Bronchial epithelial cell (primary cell): ENCODE results near the gene NPIPB6. TPM values are rescaled to one million over a fixed set of nuclear protein-coding genes. Genes with fewer than 3 reads are reported as not detected.
A peak's percentile ranks its signal among the peaks of the same experiment; 100 is the strongest.

ENCODE experiments used
- DNase-seq: peaks from one replicate; pipeline ENCODE4 v3.0.0-alpha.2; 2010; ENCODE audit warnings: low read depth
- FAIRE-seq: peaks from 2 replicates; lab custom pipeline; 2011; peaks lifted over from hg19 to GRCh38; lab: Jason Lieb, UNC
- H3K27me3 ChIP-seq: 2 replicates; pipeline ENCODE4 v1.5.1; 2011; ENCODE audit warnings: low read length; ENCODE audit not compliant: control insufficient read depth, insufficient read depth
- H3K36me3 ChIP-seq: 2 replicates; pipeline ENCODE4 v1.5.1; 2011; ENCODE audit warnings: low read length; ENCODE audit not compliant: control insufficient read depth, insufficient read depth
- H3K4me3 ChIP-seq: 2 replicates; pipeline ENCODE4 v1.5.1; 2011; ENCODE audit warnings: mild to moderate bottlenecking, low read depth, low read length, control low read depth
- total RNA-seq: library from RNA; depleted of rRNA; stranded (reverse); fragments of >200 nt; gene quantifications from 2 replicates; pipeline ENCODE4 v1.2.1, GENCODE V29; 2014
- TF ChIP-seq, protein P1 (sequence below): IDR thresholded peaks from 2 replicates; pipeline ENCODE4 v1.5.1; 2011; ENCODE audit warnings: mild to moderate bottlenecking, moderate library complexity, low read length, control low read depth, inconsistent platforms; ENCODE audit not compliant: insufficient read depth, severe bottlenecking

NPIPB6 gene
- total RNA-seq, 1 donor from 2014 or later = 0.79 TPM

- Histone ChIP-seq H3K27me3 (no peaks in the 10 kb centered on the region), H3K36me3 (no peaks in the 10 kb centered on the region), H3K4me3 (no peak overlapping the region)
- FAIRE-seq (no peak), DNase-seq (peak; percentile 30)
- TF ChIP-seq, protein P1, sequence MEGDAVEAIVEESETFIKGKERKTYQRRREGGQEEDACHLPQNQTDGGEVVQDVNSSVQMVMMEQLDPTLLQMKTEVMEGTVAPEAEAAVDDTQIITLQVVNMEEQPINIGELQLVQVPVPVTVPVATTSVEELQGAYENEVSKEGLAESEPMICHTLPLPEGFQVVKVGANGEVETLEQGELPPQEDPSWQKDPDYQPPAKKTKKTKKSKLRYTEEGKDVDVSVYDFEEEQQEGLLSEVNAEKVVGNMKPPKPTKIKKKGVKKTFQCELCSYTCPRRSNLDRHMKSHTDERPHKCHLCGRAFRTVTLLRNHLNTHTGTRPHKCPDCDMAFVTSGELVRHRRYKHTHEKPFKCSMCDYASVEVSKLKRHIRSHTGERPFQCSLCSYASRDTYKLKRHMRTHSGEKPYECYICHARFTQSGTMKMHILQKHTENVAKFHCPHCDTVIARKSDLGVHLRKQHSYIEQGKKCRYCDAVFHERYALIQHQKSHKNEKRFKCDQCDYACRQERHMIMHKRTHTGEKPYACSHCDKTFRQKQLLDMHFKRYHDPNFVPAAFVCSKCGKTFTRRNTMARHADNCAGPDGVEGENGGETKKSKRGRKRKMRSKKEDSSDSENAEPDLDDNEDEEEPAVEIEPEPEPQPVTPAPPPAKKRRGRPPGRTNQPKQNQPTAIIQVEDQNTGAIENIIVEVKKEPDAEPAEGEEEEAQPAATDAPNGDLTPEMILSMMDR = peak; percentile 94
Measured at GRCh38 chr16:28317040-28317880, 46.0 kb downstream of the NPIPB6 start.

GRCh38 chr16:28316054-28316453 lies 47.3 kb downstream of the NPIPB6 start:
- Histone ChIP-seq H3K4me3 (no peak overlapping the region), H3K36me3 (no peaks in the 10 kb centered on the region), H3K27me3 (no peaks in the 10 kb centered on the region)
- no peak for FAIRE-seq
- TF ChIP-seq, protein P1 = no peak
- DNase-seq = no peak

DNA sequence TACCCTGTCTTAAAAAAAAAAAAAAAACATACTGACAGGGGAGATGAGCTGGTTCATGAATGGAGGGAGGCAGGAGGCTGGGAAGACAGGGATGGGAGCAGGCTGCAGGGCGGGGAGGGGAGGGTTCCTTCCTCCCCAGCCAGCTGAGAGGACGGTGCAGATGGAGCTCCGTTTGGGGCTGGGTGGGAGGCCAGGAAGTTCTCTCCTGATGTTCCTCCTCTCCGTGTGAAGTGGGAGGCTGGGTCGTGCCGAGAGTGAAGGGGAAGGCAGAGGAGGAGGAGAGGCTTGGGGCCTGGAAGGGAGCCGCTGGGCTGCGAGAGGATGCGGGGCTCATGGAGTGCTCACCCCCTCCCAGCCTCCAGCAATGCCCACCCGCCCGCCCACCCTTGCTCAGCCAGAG lies 49.7 kb downstream of the NPIPB6 start:
- TF ChIP-seq, protein P1 = no peak
- no peak for FAIRE-seq
- Histone ChIP-seq H3K4me3 (no peak overlapping the region), H3K36me3 (no peaks in the 10 kb centered on the region), H3K27me3 (no peaks in the 10 kb centered on the region)
- no peak for DNase-seq

- FAIRE-seq = no peak
- H3K27me3 ChIP-seq = no peaks in the 10 kb centered on the region
- H3K4me3 ChIP-seq = no peak overlapping the region
- no peaks in the 10 kb centered on the region for H3K36me3 ChIP-seq
- DNase-seq = no peak
- TF ChIP-seq, protein P1 = no peak
Measured at GRCh38 chr16:28312327-28312726, 51.0 kb downstream of the NPIPB6 start.

GRCh38 chr16:28311913-28312312 lies 51.4 kb downstream of the NPIPB6 start:
- no peak for FAIRE-seq
- DNase-seq = no peak
- TF ChIP-seq, protein P1 = no peak
- no peaks in the 10 kb centered on the region for H3K36me3 ChIP-seq
- H3K4me3 ChIP-seq = no peak overlapping the region
- no peaks in the 10 kb centered on the region for H3K27me3 ChIP-seq

DNA sequence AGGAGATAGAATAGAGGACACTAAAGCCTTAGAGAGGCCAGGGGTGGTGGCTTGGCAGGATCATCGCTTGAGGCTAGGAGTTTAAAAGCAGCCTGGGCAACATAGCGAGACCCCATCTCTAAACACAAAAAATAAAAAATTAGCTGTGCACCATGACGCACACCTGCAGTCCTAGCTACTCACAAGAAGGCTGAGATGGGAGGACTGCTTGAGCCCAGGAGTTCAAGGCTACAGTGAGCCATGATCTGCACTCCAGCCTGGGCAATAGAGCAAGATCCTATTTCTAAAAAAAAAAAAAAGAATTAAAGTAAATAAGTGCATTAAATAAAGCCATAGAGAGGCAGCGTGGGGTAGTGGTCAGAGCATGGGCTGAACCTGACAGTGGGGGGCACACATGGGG lies 51.9 kb downstream of the NPIPB6 start:
- Histone ChIP-seq H3K36me3 (no peaks in the 10 kb centered on the region), H3K4me3 (no peak overlapping the region), H3K27me3 (no peaks in the 10 kb centered on the region)
- DNase-seq (no peak), FAIRE-seq (no peak)
- TF ChIP-seq, protein P1 = no peak
